HAP-1 (cell line): ENCODE measurements around the gene PRKAG2.
"Not testable (repeated sequence)": the region's sequence is repeated elsewhere in the genome, so short reads cannot be mapped to it uniquely, and the experiment has no call there.

Experiments used
- DNase-seq, 2 experiments: peaks; one replicate each; pipeline ENCODE4 v3.0.0-alpha.2; 2016 to 2020; ENCODE audit warnings: low spot score in 2 of 2
- H3K27me3 ChIP-seq: fragments of 250-450 bp; sonication (Bioruptor Pico); 2 replicates; pipeline ENCODE4 v1.5.1; 2020; ENCODE audit warnings: low read depth, mild to moderate bottlenecking, moderate library complexity
- H3K36me3 ChIP-seq: fragments of 250-450 bp; sonication (Bioruptor Pico); replicated peaks from 2 replicates; pipeline ENCODE4 v1.5.1; 2020; ENCODE audit warnings: mild to moderate bottlenecking
- H3K4me1 ChIP-seq: fragments of 250-450 bp; sonication (Bioruptor Pico); 2 replicates; pipeline ENCODE4 v1.5.1; 2020; ENCODE audit warnings: mild to moderate bottlenecking
- H3K4me3 ChIP-seq: fragments of 250-450 bp; sonication (Bioruptor Pico); 2 replicates; pipeline ENCODE4 v1.5.1; 2020; ENCODE audit warnings: mild to moderate bottlenecking, moderate library complexity
- H3K9me3 ChIP-seq: fragments of 250-450 bp; sonication (Bioruptor Pico); 2 replicates; pipeline ENCODE4 v1.5.1; 2020; ENCODE audit warnings: mild to moderate bottlenecking, moderate library complexity
- in situ Hi-C: fragments of 300-500 bp; cut with MboI; formaldehyde crosslinking; loops from 3 replicates; pipeline ENCODE4 v1.14.3; 2020; ENCODE audit warnings: low sequenced_read_pairs, inconsistent platforms, mixed read lengths

Gene PRKAG2

GRCh38 chr7:151590850-151591771 lies 285.8 kb downstream of the PRKAG2 start:
- H3K4me3 ChIP-seq = no peak overlapping the region
- no peaks in the 10 kb centered on the region for H3K4me1 ChIP-seq
- no peaks in the 10 kb centered on the region for H3K9me3 ChIP-seq
- DNase-seq = no peak
- H3K27me3 ChIP-seq = no peaks in the 10 kb centered on the region
- in situ Hi-C loops = no loop called here
- H3K36me3 ChIP-seq = no peaks in the 10 kb centered on the region

- Histone ChIP-seq H3K36me3 (no peaks in the 10 kb centered on the region), H3K27me3 (no peaks in the 10 kb centered on the region), H3K9me3 (no peaks in the 10 kb centered on the region), H3K4me1 (no peaks in the 10 kb centered on the region), H3K4me3 (no peak overlapping the region)
- in situ Hi-C loops = no loop called here
- no peak for DNase-seq
Measured at GRCh38 chr7:151590071-151590849, 286.7 kb downstream of the PRKAG2 start.

- in situ Hi-C loops = no loop called here
- Histone ChIP-seq H3K9me3 (no peaks in the 10 kb centered on the region), H3K27me3 (no peaks in the 10 kb centered on the region), H3K36me3 (no peaks in the 10 kb centered on the region), H3K4me1 (no peaks in the 10 kb centered on the region), H3K4me3 (no peak overlapping the region)
- no peak for DNase-seq
Measured at GRCh38 chr7:151588982-151589381, 287.9 kb downstream of the PRKAG2 start.

GRCh38 chr7:151586531-151587260 lies 290.2 kb downstream of the PRKAG2 start:
- in situ Hi-C loops = no loop called here
- no peak overlapping the region for H3K4me3 ChIP-seq
- no peak for DNase-seq
- H3K36me3 ChIP-seq = no peaks in the 10 kb centered on the region
- H3K4me1 ChIP-seq = no peaks in the 10 kb centered on the region
- no peaks in the 10 kb centered on the region for H3K9me3 ChIP-seq
- no peaks in the 10 kb centered on the region for H3K27me3 ChIP-seq

GRCh38 chr7:151585744-151586393 lies 291.0 kb downstream of the PRKAG2 start:
- in situ Hi-C loops = no loop called here
- DNase-seq = no peak
- H3K4me3 ChIP-seq = no peak overlapping the region
- no peaks in the 10 kb centered on the region for H3K27me3 ChIP-seq
- H3K9me3 ChIP-seq = no peaks in the 10 kb centered on the region
- H3K36me3 ChIP-seq = no peaks in the 10 kb centered on the region
- no peaks in the 10 kb centered on the region for H3K4me1 ChIP-seq

- H3K9me3 ChIP-seq = peaks cover 3% of the 10 kb centered on the region; the same call in 1 of the 2 replicates
- no peaks in the 10 kb centered on the region for H3K4me1 ChIP-seq
- H3K27me3 ChIP-seq = no peaks in the 10 kb centered on the region
- in situ Hi-C loops = no loop called here
- DNase-seq = no peak
- no peaks in the 10 kb centered on the region for H3K36me3 ChIP-seq
- H3K4me3 ChIP-seq = no peak overlapping the region
Measured at GRCh38 chr7:151581741-151582140, 295.2 kb downstream of the PRKAG2 start.

GRCh38 chr7:151579644-151580043 lies 297.3 kb downstream of the PRKAG2 start:
- peaks cover 3% of the 10 kb centered on the region; the same call in 1 of the 2 replicates for H3K9me3 ChIP-seq
- DNase-seq = no peak
- H3K27me3 ChIP-seq = no peaks in the 10 kb centered on the region
- in situ Hi-C loops = no loop called here
- H3K4me1 ChIP-seq = no peaks in the 10 kb centered on the region
- no peak overlapping the region for H3K4me3 ChIP-seq
- no peaks in the 10 kb centered on the region for H3K36me3 ChIP-seq

GRCh38 chr7:151575410-151575809 lies 301.5 kb downstream of the PRKAG2 start:
- Histone ChIP-seq H3K4me3 (no peak overlapping the region), H3K36me3 (no peaks in the 10 kb centered on the region), H3K9me3 (peaks cover 3% of the 10 kb centered on the region; the same call in 1 of the 2 replicates), H3K4me1 (no peaks in the 10 kb centered on the region), H3K27me3 (no peaks in the 10 kb centered on the region)
- no peak for DNase-seq
- in situ Hi-C loops = no loop called here

GRCh38 chr7:151573046-151573445 lies 303.9 kb downstream of the PRKAG2 start:
- H3K4me1 ChIP-seq, H3K36me3 ChIP-seq, H3K4me3 ChIP-seq, DNase-seq, in situ Hi-C loops, H3K27me3 ChIP-seq, H3K9me3 ChIP-seq: not testable (repeated sequence)

GRCh38 chr7:151572136-151572535 lies 304.8 kb downstream of the PRKAG2 start:
- H3K4me3 ChIP-seq = no peak overlapping the region
- H3K36me3 ChIP-seq = no peaks in the 10 kb centered on the region
- in situ Hi-C loops = no loop called here

GRCh38 chr7:151571471-151571870 lies 305.4 kb downstream of the PRKAG2 start:
- Histone ChIP-seq H3K27me3 (no peaks in the 10 kb centered on the region), H3K4me3 (no peak overlapping the region), H3K4me1 (no peaks in the 10 kb centered on the region), H3K36me3 (no peaks in the 10 kb centered on the region), H3K9me3 (no peaks in the 10 kb centered on the region)
- in situ Hi-C loops = no loop called here
- DNase-seq = no peak

More at GRCh38 chr7:151572136-151572535, 304.8 kb downstream of the PRKAG2 start:
- no peaks in the 10 kb centered on the region for H3K4me1 ChIP-seq
- DNase-seq = peak in 1 of 2 experiments; percentile 20
- no peaks in the 10 kb centered on the region for H3K9me3 ChIP-seq
- no peaks in the 10 kb centered on the region for H3K27me3 ChIP-seq

GRCh38 chr7:151570366-151570915 lies 306.5 kb downstream of the PRKAG2 start:
- no peak overlapping the region for H3K4me3 ChIP-seq
- DNase-seq = no peak
- H3K9me3 ChIP-seq = no peaks in the 10 kb centered on the region
- no peaks in the 10 kb centered on the region for H3K27me3 ChIP-seq
- no peaks in the 10 kb centered on the region for H3K4me1 ChIP-seq
- in situ Hi-C loops = no loop called here
- no peaks in the 10 kb centered on the region for H3K36me3 ChIP-seq
